Renal cortex interstitium (tissue), 11 donors: ENCODE results near the gene CYSLTR2. TPM values are rescaled to one million over a fixed set of nuclear protein-coding genes. Genes with fewer than 3 reads are reported as not detected.

ENCODE experiments used
- DNase-seq, 11 donors: peaks; one replicate each; pipeline ENCODE4 v3.0.0-alpha.2; 2013; ENCODE audit warnings: low read depth in 9 of 11, low spot score in 4 of 11; ENCODE audit errors: extremely low read depth in 1 of 11
- polyA plus RNA-seq, 3 donors: library from polyadenylated mRNA; unstranded; fragments of 120-200 nt; gene quantifications; one replicate each; pipeline ENCODE4 v1.2.1, GENCODE V29; 2013; ENCODE audit not compliant: insufficient read length in 3 of 3

Gene CYSLTR2
- polyA plus RNA-seq, 3 donors: 0.14 to 0.56 (median 0.42) TPM

DNA sequence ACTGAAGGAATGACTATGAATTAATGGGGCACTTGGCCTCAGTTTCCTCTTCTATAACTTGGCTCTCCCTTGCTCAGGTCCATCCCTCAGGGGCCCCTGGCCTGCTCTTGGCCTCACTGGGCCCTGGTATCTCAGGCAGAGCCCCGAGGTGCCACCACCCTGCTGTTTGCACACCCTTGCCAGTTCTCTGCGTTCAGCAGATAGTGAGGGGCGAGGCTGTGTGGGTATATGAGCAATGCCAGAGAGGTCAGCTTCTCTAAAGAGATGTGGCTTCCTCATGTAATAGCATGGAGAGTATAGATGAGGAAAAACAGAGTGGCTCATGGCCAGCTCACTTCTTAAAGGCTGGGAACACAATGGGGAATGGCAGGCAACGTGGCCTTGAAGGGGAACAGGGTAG lies 76.1 kb downstream of the CYSLTR2 start:
- no peak for DNase-seq

DNA sequence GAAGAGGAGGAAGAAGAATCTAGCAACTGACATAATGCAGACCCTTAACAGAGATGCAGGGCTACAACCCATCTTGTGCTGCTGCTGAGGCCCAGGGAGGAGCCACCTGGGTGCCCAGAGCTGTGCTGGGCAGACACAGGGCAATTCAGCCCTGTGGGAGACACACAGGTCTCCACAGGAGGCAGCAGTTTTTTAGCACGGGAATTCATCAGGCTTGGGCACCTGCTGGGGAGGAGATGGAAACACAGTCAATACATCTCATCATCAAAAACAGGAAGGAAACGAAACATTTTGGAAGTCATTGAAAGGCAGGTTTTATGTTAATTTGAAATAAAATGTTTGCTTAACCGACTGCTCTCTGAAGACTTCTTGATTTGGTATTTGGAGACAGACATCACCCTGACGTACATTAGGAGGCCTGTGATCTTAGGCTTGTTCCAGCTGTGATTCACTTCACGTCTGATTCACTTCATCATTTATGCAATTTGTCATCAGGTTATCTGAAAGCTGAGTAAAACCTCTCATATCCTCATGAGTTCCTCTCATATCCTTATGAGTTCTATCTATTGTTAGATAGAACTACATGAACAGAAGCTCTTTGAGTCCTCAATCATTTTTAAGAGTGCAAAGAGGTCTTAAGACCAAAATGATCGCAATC lies 77.4 kb downstream of the CYSLTR2 start:
- DNase-seq: no peak

DNA sequence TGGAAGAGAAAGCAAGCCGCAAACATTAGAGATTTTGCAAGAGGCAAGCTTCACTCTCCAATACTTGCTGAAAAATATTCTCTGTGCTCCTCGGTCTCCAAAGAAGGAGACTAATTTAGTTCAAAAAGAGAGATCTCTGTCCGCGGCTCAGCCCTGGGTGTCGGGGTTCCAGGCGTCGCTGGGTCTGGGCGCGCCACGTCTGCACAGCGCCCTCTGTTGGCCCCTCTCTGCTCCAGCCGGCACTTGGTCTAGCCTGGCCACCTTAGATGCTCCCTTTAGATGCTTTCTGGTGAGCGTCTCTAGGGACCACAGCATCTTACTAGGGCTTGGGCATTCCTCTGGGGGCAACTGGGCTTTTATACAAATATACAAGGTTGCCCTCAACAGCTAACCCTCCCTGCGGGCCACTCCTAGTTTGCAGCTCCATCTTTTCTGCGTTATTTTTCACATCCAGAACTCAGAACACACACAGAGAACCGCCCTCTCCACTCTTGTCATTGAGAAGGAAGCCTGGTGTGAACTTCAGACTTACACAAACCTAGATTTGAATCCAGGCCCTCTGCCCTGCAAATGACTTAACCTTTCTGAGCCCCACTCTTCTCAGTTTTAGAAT lies 78.3 kb downstream of the CYSLTR2 start:
- DNase-seq: peak in 2 of 11 donors; percentile 18 to 20

DNA sequence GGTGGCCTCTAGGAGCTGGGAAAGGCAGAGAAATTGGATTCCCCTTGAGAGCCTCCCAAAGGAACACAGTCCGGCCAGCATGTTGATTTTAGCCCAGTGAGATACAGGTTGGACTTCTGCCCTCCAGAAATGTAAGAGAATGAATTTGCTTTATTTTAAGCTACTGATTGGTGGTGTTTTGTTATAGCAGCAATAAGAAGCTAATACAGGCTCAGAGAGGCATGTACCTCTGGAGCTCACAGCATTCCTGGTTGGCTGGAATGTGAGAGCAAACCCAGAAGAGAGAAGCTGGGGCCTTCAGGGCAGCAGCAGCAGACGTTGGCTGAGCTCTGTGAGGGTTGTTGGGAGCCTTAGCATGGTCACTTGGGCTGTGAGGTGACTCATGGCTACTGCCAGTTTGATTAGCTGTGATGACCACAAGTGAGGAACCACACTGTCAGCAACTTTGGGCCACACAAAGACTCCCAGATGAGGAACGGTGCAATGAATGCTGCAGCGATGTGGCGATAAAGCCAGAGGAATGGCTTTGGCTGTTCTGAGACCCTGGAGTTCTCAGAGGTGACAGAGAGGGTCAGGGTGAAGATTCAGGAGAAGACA lies 80.1 kb downstream of the CYSLTR2 start:
- DNase-seq: no peak

DNA sequence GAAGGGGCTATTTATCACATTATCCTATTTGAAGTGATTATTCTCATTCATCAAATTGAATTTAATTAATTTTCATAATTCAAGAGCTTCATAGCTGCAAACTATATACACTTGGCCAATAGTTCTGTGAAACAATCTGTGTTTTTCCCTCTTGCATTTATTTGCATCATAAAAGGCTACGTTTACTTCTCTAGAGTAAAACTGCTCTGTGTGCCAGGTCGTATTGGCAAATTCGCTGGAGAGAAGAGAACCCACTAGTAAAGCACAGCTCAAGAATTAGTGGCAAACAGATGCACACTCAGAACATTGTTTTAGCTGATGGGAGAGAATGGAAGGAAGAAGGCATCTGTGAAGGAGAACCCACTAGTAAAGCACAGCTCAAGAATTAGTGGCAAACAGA lies 81.8 kb downstream of the CYSLTR2 start:
- DNase-seq: no peak

DNA sequence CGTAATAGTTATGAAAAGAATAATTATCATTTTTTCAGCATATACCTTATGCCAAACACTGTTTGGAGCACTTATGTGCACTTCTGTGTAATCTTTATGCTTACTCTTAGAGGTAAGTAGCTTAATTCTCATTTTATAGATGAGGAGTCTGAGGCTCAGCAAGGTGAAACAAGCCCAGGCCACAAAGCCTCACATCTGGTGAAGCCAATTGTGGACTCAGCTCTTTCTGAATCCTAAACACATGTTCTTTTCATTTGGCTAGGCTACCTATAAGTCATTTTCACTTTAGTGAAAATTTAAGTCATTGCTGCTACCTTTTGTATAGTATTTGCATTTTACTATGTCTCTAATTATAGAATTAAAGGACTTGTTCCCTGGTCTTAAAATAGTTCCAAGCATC lies 84.0 kb downstream of the CYSLTR2 start:
- DNase-seq: no peak

DNA sequence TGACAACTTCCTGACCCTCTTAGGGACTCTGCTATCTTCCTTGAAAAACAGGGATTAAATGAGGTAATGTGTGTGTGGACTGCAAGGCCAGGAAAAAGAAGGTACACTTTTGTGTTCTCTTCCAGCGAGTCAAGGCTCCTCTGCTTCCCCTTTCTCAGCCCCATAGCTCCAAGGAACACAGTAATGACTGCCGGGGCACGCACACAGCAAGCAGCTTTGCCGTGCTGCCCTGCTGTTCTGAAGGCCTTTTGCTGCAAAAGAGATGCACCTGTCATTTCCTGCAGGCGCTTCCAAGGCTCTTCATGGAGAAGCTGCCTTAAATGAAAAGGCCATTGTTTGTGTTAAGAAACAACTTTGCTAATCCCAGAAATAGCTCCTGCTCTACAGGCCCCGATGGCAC lies 84.6 kb downstream of the CYSLTR2 start:
- no peak for DNase-seq

DNA sequence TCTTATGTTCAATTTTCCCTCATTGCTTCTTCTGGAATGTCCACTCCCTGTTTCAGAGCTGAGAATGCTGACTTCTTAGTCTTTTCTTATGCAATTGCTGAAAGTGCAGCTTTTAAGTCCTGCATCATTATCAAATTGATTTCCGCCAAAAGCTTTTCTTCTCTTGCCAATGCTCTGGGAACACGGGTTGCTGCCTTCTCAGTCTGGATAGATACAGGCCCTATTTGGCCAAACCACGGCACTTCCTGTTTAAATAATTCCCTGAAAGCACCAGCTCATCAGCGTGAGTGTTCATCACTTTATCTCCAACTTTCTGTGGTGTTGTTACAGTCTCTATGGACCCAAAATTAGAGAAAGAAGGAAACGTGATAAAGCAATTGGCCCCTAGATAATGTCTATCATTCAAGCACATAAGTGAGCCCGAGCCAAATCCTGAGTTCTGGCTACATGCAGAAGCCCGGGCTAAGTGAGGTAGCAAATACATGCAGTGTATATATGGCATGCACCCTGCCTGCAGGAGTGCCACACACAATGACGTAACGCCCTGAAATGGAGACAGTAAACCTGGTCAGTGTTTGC lies 85.7 kb downstream of the CYSLTR2 start:
- DNase-seq: no peak

DNA sequence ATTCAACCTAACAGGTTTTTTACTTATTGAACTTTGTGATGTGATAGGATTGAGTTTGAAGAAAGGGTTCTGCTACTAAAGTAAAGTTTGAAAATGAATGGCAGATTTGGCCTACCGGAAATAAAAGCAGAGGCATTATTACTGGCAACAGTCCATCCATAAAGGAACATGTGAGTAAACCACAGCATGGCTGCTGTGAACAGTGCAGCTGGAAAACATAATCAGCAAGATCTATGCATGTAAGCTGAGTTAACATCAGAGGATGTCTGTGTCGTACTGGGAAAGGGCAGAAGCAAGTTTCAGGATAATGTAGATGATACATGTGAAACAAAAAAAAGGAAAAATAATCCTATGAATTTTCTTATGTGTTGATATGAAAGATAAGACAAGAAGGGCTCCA lies 87.6 kb downstream of the CYSLTR2 start:
- DNase-seq: no peak

DNA sequence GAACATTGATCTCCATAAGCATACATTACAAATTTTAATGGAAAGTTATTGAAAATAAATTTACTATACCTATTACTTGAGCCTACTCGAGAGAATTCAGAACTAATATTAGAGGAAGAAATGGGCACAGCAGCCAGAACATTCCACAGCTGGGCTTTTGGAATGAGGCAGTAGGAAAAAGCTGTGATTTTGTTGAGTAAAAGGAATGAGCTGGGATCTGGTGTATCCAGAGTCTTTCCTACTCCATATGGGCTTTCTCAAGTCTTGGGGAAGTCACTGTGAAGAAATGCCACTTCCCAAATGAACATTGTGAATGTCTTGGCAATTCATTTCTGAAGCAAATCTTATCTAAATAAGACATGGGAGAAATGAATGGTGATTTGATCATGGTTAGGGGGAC lies 93.1 kb downstream of the CYSLTR2 start:
- no peak for DNase-seq

DNA sequence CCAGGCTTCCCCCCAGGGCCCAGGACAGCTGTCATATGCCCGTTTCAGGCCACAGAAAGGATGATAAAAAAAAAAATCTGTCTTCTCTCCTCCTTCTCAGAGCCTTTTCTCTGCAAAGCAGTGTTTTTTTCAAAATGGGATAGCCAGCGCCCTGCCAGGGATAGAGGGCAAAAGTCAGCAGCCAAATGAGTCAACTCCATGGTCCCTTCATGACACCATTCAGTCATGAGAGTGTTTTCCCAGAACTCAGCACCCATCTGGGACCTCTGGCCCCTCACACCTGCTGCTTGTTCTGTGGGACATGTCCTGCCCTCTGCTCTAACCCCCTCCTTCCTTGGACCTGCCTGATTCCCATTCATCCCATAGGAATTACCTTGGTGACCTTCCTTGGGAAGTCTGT lies 95.0 kb downstream of the CYSLTR2 start:
- no peak for DNase-seq

DNA sequence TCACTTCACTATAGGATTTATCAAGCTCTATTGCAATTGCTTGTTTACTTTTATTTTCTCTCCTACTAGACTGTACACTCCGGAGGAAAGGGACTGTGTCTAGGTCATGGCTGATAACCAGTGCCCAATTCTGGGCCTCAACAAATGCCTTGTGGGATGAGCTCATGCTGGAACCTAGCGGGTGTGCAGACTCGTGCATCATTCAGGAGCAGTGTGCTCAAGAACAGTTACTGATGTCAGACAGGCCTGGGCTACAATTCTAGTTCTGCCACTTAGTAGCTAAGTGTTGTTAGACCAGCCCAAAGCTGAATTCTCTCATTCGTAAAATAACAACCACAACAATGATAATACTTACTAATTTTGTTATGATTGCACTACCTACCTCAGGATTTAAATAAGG lies 95.4 kb downstream of the CYSLTR2 start:
- DNase-seq: no peak

DNA sequence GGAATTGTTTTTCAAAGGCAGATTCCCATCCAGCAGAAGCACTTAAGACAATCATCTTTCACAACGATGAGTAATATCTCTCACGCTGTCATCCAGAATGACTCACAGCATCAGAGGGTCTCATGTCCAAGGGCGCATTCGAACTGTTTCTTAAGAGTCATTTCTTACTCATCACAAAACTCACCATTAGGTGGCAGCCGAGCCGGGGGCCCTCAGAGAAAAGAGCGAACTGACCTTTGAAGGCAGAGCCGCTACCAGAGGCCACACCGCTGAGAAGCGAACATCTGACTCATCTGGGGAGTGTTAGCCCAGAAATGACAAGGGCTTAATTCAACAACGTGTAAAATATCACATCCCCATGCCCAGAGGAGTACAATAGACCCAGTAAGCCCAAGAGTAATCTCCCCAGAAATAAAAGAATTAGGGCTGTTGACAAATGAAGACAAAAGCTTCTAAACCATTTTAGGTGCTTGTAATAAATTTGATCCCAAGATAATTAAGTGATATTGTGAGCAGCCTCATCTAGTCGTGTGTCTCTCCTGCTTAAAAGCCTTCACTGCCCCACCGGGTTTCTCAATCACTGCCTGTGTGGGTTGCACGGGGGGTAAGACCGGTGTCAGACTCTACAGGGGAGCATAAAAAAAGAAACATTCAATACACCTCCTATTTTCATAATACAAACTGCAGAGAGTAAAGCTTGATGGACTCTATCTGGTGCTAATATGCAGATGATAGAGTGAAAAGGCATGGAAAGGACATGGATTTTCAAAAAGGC lies 96.2 kb downstream of the CYSLTR2 start:
- peak in 4 of 11 donors; percentile 20 to 43 (median 30) for DNase-seq

DNA sequence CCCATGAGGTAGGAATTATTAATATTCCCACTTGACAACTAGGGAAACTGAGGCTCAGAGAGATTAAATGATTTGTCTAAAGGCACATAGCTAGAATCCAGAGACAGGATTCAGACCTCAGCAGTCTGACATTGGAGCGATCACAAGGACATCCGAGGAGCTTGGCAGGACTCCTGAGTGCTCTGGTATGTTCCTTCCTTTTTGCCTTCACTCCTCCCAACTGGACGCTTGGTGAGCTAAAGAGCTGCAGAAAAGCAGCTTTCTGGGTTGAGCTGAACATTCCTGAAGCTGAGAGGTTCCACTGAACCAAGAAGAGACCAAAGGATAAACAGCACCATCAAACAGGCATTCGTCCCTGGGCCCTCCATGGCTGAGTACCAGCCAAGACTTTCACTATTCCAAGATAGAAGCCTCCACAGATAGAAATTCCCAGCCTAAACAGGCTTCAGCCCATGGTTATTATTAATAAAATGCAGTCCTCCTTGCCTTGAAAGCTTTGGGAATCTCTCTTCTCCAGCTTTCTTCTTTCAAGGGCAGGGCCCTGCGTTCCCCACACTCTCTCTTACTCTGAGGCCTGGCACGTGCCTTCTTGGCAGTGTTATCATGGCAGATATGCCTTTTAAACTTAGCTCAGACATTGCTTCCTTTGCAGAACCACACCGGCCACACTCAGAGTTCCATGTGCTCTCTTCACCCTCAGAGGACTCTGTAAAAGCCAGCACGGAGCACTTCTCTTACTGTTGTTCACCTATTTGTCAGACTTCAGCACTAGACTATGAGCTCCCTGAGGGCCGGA lies 97.1 kb downstream of the CYSLTR2 start:
- no peak for DNase-seq

DNA sequence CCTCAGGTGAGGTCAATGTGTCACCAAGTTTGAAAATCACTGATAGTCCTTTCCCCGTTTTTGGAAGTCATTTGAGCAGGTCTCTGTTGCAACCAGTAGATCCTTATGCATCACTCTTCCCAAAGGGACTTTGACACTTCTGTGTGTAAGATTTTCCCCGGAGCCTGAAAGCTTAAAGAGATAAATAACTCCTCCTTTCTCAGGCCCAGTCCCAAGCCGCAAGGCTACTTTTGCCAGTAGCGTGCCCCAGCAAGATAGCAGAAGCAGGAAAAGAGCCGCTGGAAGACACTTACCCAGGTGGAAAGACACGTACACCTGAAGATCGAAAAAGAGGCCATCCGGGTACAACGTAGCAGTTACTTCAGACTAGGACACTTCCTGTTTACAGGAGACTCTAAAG lies 106.9 kb downstream of the CYSLTR2 start:
- DNase-seq: no peak
